ENCODE results near the gene GFOD2. TPM values are rescaled to one million over a fixed set of nuclear protein-coding genes. Genes with fewer than 3 reads are reported as not detected.

GFOD2 gene
- total and polyA plus RNA-seq, 11 donors = 6.5 to 15.4 (median 9.8) TPM

- ATAC-seq = no peak
- H3K4me3 ChIP-seq = no peak overlapping the region
Observed at GRCh38 chr16:67760956-67761230, 41.8 kb upstream of the GFOD2 start.

GRCh38 chr16:67760206-67760955 is 41.3 kb upstream of the GFOD2 start:
- peaks cover 0 to 23% (median 6%) of the 10 kb centered on the region in 12 donors for H3K4me1 ChIP-seq
- intact Hi-C loops (cut with DNase I) = no loop called here
- TF ChIP-seq POLR2A (IDR thresholded peaks at IDR 0.05) (no peak), CTCF (IDR thresholded peaks at IDR 0.05) (no peak)
- DNase-seq = no peak
- H3K36me3 ChIP-seq = peaks cover 0 to 17% (median 4%) of the 10 kb centered on the region in 9 donors
- H3K9me3 ChIP-seq = no peaks in the 10 kb centered on the region
- H3K27ac ChIP-seq = no peak overlapping the region
- peak; percentile 62 to 68 (median 64) for ATAC-seq
- H3K27me3 ChIP-seq = no peaks in the 10 kb centered on the region
- H3K4me3 ChIP-seq = no peak overlapping the region
- 65 to 83% (median 66%) methylated on average over 8 of the region's 8 CpGs for WGBS, 4 donors

More at GRCh38 chr16:67760956-67761230, 41.8 kb upstream of the GFOD2 start:
- DNase-seq = no peak
- peaks cover 0 to 17% (median 6%) of the 10 kb centered on the region in 9 donors for H3K36me3 ChIP-seq
- 90 to 92% (median 92%) methylated on average over 4 of the region's 4 CpGs for WGBS, 4 donors
- no peaks in the 10 kb centered on the region for H3K9me3 ChIP-seq
- H3K27ac ChIP-seq = no peak overlapping the region
- TF ChIP-seq POLR2A (IDR thresholded peaks at IDR 0.05) = no peak
- TF ChIP-seq CTCF (IDR thresholded peaks at IDR 0.05) = no peak
- intact Hi-C loops (cut with DNase I) = no loop called here
- H3K27me3 ChIP-seq = no peaks in the 10 kb centered on the region
- peaks cover 0 to 23% (median 6%) of the 10 kb centered on the region in 12 donors for H3K4me1 ChIP-seq

GRCh38 chr16:67758966-67759365 is 39.9 kb upstream of the GFOD2 start:
- WGBS, 4 donors = 89 to 94% (median 90%) methylated on average over 7 of the region's 7 CpGs
- ATAC-seq (no peak), DNase-seq (no peak)
- Histone ChIP-seq H3K27ac (no peak overlapping the region), H3K27me3 (no peaks in the 10 kb centered on the region), H3K36me3 (peaks cover 0 to 17% (median 3%) of the 10 kb centered on the region in 9 donors), H3K4me1 (peaks cover 0 to 23% (median 6%) of the 10 kb centered on the region in 12 donors), H3K4me3 (no peak overlapping the region), H3K9me3 (no peaks in the 10 kb centered on the region)
- intact Hi-C loops (cut with DNase I) = no loop called here
- TF ChIP-seq CTCF (IDR thresholded peaks at IDR 0.05) (no peak), POLR2A (IDR thresholded peaks at IDR 0.05) (no peak)

- Histone ChIP-seq H3K4me1 (peaks cover 0 to 19% (median 6%) of the 10 kb centered on the region in 12 donors), H3K27me3 (no peaks in the 10 kb centered on the region), H3K9me3 (no peaks in the 10 kb centered on the region), H3K4me3 (no peak overlapping the region), H3K36me3 (peaks cover 0 to 17% (median 0%) of the 10 kb centered on the region in 9 donors), H3K27ac (no peak overlapping the region)
- 77 to 94% (median 93%) methylated on average over 3 of the region's 3 CpGs for WGBS, 4 donors
- intact Hi-C loops (cut with DNase I) = no loop called here
- TF ChIP-seq POLR2A (IDR thresholded peaks at IDR 0.05) = no peak
- TF ChIP-seq CTCF (IDR thresholded peaks at IDR 0.05) = no peak
- DNase-seq (no peak), ATAC-seq (no peak)
Observed at GRCh38 chr16:67758006-67758405, 38.9 kb upstream of the GFOD2 start.

Data from heart left ventricle (tissue), 16 donors.